Transverse colon (tissue), 4 donors: ENCODE measurements around the gene PPP4R3B. TPM values are rescaled to one million over a fixed set of nuclear protein-coding genes. Genes with fewer than 3 reads are reported as not detected.

Experiments
- DNase-seq: peaks from one replicate; pipeline ENCODE4 v3.0.0-alpha.2; 2019
- H3K27ac ChIP-seq, 4 donors: fragments of 200-600 bp; sonication (generic); 2 replicates each; pipeline ENCODE4 v1.5.1; 2016 to 2018; ENCODE audit warnings: inconsistent platforms in 4 of 4
- H3K27me3 ChIP-seq: fragments of 200-600 bp; sonication (generic); 2 replicates; pipeline ENCODE4 v1.5.1; 2017; ENCODE audit warnings: inconsistent platforms
- H3K36me3 ChIP-seq, 4 donors: fragments of 200-600 bp; sonication (generic); 2 replicates each; pipeline ENCODE4 v1.5.1; 2017 to 2019; ENCODE audit warnings: inconsistent platforms in 4 of 4
- H3K4me1 ChIP-seq, 4 donors: fragments of 200-600 bp; sonication (generic); 2 replicates each; pipeline ENCODE4 v1.5.1; 2017 to 2020; ENCODE audit warnings: inconsistent platforms in 4 of 4
- H3K4me3 ChIP-seq, 4 donors: fragments of 200-600 bp; sonication (generic); 1 replicate in 1 of 4; 2 replicates in 3 of 4; pipeline versions ENCODE4 v1.5.1 to v1.6.1; 2017 to 2019; ENCODE audit warnings: inconsistent platforms in 4 of 4
- H3K9me3 ChIP-seq, 2 donors: fragments of 200-600 bp; sonication (generic); 2 replicates each; pipeline ENCODE4 v1.5.1; 2017 to 2019; ENCODE audit warnings: inconsistent platforms in 2 of 2
- EP300 ChIP-seq: sonication (generic); formaldehyde crosslinking; IDR thresholded peaks from one replicate; pipeline ENCODE4 v1.6.1; 2017; ENCODE audit warnings: antibody characterized with exemption, low read depth
- POLR2A ChIP-seq: fragments of 450-650 bp; IDR thresholded peaks from one replicate; pipeline ENCODE4 v1.6.1; 2016; ENCODE audit warnings: antibody characterized with exemption, mild to moderate bottlenecking, moderate library complexity
- POLR2AphosphoS5 ChIP-seq, 3 donors: sonication (generic); formaldehyde crosslinking; IDR thresholded peaks; one replicate each; pipeline ENCODE4 v1.6.1; 2016; ENCODE audit warnings: antibody characterized with exemption in 3 of 3
- WGBS, 2 donors: methylation state at CpG; one replicate each; pipeline ENCODE4 v1.1.5; 2018; ENCODE audit warnings: low coverage in 1 of 2; 5-methylcytosine and 5-hydroxymethylcytosine counted together
- in situ Hi-C, 4 donors: fragments of 200-750 bp; cut with MboI; loops; one replicate each; pipeline versions ENCODE4 v1.15.0 to v1.15.1; 2017; ENCODE audit warnings: low sequenced_read_pairs in 3 of 4, low pct_ligation_motif_present in 1 of 4, low pct_unique_long_range_greater_than_20kb in 1 of 4
- intact Hi-C: fragments of 100-400 bp; cut with DNase I; formaldehyde crosslinking; loops from one replicate; pipeline ENCODE4 v1.15.1; 2023; ENCODE audit warnings: low total_unique reads
- total RNA-seq, 4 donors: library from RNA; depleted of rRNA; stranded (reverse); fragments of >200 nt; gene quantifications; one replicate each; pipeline ENCODE4 v1.1.0, GENCODE V29; 2016
- TF ChIP-seq, protein P1 (sequence below), 5 experiments: fragments of 200-600 bp in 3 of 5; fragments of 450-650 bp in 2 of 5; sonication (generic) in 3 of 5; IDR thresholded peaks; 1 replicate in 2 of 5; 2 replicates in 3 of 5; pipeline ENCODE4 v1.5.1; 2016 to 2017; ENCODE audit warnings: antibody characterized with exemption in 5 of 5, inconsistent platforms in 3 of 5, mild to moderate bottlenecking in 2 of 5, moderate library complexity in 1 of 5

The PPP4R3B gene
- total RNA-seq, 4 donors from 2014 or later: 59.5 to 79.7 (median 69.8) TPM

DNA sequence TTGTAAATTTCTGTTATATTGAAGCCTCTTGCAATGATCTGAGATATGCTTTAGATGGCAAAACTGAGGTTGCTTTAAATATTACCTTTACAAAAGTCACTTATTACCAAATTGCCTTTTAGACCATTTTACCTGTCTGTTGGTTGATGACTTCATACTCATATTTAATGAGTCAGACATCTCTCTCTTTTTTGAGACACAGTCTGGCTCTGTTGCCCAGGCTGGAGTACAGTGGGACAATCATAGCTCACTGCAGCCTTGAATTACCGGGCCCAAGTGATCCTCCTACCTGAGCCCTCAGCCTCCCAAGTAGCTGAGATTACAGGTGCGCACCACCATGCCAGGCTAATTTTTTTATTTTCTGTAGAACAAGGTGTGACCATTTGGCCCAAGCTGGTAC, 11.5 kb upstream of the PPP4R3B start:
- Histone ChIP-seq H3K4me1 (peaks cover 0 to 11% (median under 1%) of the 10 kb centered on the region in 4 donors), H3K27ac (no peak overlapping the region), H3K4me3 (no peak overlapping the region), H3K27me3 (no peaks in the 10 kb centered on the region), H3K9me3 (no peaks in the 10 kb centered on the region), H3K36me3 (peaks cover 0 to 5% (median 0%) of the 10 kb centered on the region in 4 donors)
- WGBS, 2 donors: 97% methylated on average over 2 of the region's 2 CpGs; no CpG with 5 or more reads in 1 of the 2 donors
- no peak for DNase-seq
- in situ Hi-C loops: no loop called here
- intact Hi-C loops: no loop called here
- TF ChIP-seq POLR2AphosphoS5 (IDR thresholded peaks at IDR 0.05): no peak
- TF ChIP-seq EP300: no peak
- no peak for TF ChIP-seq POLR2A
- TF ChIP-seq, protein P1, sequence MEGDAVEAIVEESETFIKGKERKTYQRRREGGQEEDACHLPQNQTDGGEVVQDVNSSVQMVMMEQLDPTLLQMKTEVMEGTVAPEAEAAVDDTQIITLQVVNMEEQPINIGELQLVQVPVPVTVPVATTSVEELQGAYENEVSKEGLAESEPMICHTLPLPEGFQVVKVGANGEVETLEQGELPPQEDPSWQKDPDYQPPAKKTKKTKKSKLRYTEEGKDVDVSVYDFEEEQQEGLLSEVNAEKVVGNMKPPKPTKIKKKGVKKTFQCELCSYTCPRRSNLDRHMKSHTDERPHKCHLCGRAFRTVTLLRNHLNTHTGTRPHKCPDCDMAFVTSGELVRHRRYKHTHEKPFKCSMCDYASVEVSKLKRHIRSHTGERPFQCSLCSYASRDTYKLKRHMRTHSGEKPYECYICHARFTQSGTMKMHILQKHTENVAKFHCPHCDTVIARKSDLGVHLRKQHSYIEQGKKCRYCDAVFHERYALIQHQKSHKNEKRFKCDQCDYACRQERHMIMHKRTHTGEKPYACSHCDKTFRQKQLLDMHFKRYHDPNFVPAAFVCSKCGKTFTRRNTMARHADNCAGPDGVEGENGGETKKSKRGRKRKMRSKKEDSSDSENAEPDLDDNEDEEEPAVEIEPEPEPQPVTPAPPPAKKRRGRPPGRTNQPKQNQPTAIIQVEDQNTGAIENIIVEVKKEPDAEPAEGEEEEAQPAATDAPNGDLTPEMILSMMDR (IDR thresholded peaks at IDR 0.05): no peak

DNA sequence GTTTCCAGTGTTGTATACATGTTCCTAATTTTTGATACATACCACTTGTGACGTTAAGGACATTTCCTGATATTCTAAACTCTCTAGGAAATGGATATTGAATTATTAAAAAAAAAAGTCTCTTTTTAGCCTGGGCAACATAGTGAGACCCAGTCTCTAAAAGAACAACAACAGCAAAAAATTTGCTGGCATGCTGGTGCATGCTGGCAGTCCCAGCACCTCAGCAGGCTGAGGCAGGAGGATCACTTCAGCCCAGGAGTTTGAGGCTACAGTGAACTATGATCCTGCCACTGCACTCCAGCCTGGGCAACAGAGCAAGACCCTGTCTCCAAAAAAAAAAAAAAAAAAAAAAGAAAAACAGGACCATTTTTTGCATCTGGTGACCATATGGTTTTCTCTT, 10.5 kb upstream of the PPP4R3B start:
- Histone ChIP-seq H3K36me3 (peaks cover 0 to 5% (median 0%) of the 10 kb centered on the region in 4 donors), H3K27ac (no peak overlapping the region), H3K4me1 (peaks cover 0 to 17% (median 2%) of the 10 kb centered on the region in 4 donors), H3K4me3 (no peak overlapping the region), H3K9me3 (no peaks in the 10 kb centered on the region), H3K27me3 (no peaks in the 10 kb centered on the region)
- no peak for DNase-seq
- in situ Hi-C loops: no loop called here
- 67 to 88% methylated on average over 1 of the region's 1 CpG for WGBS, 2 donors
- TF ChIP-seq EP300: no peak
- no peak for TF ChIP-seq POLR2A
- no peak for TF ChIP-seq POLR2AphosphoS5 (IDR thresholded peaks at IDR 0.05)
- TF ChIP-seq, protein P1 (IDR thresholded peaks at IDR 0.05): no peak
- intact Hi-C loops: no loop called here

- 92% methylated on average over 2 to 7 of the region's 7 CpGs for WGBS, 2 donors
Observed at GRCh38 chr2:55621802-55622201, 4.4 kb upstream of the PPP4R3B start.

DNA sequence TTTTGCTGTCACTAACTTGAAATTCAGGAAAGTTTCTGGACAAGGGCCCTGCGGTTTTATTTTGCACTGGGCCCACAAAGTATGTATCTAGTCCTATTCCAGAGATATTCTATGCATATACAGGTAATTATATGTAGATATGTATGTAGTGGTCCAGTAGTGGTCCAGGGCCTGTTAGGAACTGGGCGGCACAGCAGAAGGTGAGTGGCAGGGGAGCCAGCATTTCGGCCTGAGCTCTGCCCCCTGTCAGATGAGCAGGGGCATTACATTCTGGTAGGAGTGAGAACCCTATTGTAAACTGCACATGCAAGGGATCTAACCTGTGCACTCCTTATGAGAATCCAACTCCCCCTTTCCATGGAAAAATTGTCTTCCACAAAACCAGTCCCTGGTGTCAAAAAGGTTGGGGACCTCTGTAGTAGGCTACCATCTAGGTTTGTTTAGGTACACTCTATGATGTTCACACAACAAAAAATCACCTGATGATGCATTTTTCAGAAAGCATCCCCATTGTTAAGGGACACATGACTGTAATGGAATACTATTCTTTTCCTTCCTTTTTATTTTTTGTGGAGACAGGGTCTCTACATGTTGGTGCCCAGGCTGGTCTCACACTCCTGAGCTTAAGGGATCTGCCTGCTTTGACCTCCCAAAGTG, 2.8 kb upstream of the PPP4R3B start:
- WGBS, 2 donors: 56 to 60% methylated on average over 1 to 3 of the region's 3 CpGs

More at GRCh38 chr2:55621802-55622201, 4.4 kb upstream of the PPP4R3B start:
- DNase-seq: no peak
- intact Hi-C loops: no loop called here
- Histone ChIP-seq H3K4me1 (peaks cover 5 to 31% (median 15%) of the 10 kb centered on the region in 4 donors), H3K4me3 (no peak overlapping the region), H3K36me3 (peaks cover 0 to 5% (median 0%) of the 10 kb centered on the region in 4 donors), H3K9me3 (no peaks in the 10 kb centered on the region), H3K27me3 (no peaks in the 10 kb centered on the region), H3K27ac (no peak overlapping the region)
- in situ Hi-C loops: no loop called here
- TF ChIP-seq EP300 (no peak), POLR2AphosphoS5 (IDR thresholded peaks at IDR 0.05) (no peak), POLR2A (no peak)
- TF ChIP-seq, protein P1 (IDR thresholded peaks at IDR 0.05): no peak

More for the DNA sequence above, 2.8 kb upstream of the PPP4R3B start:
- Histone ChIP-seq H3K27ac (no peak overlapping the region), H3K9me3 (no peaks in the 10 kb centered on the region), H3K4me1 (peaks cover 11 to 44% (median 21%) of the 10 kb centered on the region in 4 donors), H3K27me3 (no peaks in the 10 kb centered on the region), H3K36me3 (peaks cover 0 to 2% (median 0%) of the 10 kb centered on the region in 4 donors), H3K4me3 (no peak overlapping the region)
- TF ChIP-seq, protein P1 (IDR thresholded peaks at IDR 0.05): peak in 3 of 5 experiments; percentile 17 to 31 (median 17)
- no peak for TF ChIP-seq POLR2A
- intact Hi-C loops: no loop called here
- in situ Hi-C loops: no loop called here
- DNase-seq: no peak
